Mesothelial cell of epicardium (in vitro differentiated cells): Measurements from ENCODE around the gene PHIP. TPM values are rescaled to one million over a fixed set of nuclear protein-coding genes. Genes with fewer than 3 reads are reported as not detected.
A peak's percentile ranks its signal among the peaks of the same experiment; 100 is the strongest.

Experiments used
- DNase-seq, 2 experiments: peaks; one replicate each; pipeline ENCODE4 v3.0.0; 2021; ENCODE audit warnings: low spot score in 2 of 2; ENCODE audit not compliant: unreplicated experiment in 2 of 2
- H3K27ac Mint-ChIP-seq: 2 replicates; pipeline ENCODE4 v1.8.0; 2021; ENCODE audit warnings: mixed read lengths
- H3K27me3 Mint-ChIP-seq: 2 replicates; pipeline ENCODE4 v1.8.0; 2021; ENCODE audit warnings: low read depth, mixed read lengths
- H3K36me3 Mint-ChIP-seq: 2 replicates; pipeline ENCODE4 v1.8.0; 2021; ENCODE audit warnings: mixed read lengths
- H3K4me1 Mint-ChIP-seq: 2 replicates; pipeline ENCODE4 v1.8.0; 2021; ENCODE audit warnings: mixed read lengths
- H3K4me3 Mint-ChIP-seq: 2 replicates; pipeline ENCODE4 v1.8.0; 2021; ENCODE audit warnings: mild to moderate bottlenecking, moderate library complexity, mixed read lengths
- H3K9me3 Mint-ChIP-seq: 2 replicates; pipeline ENCODE4 v1.8.0; 2021; ENCODE audit warnings: mixed read lengths
- CTCF ChIP-seq: fragments of 200-600 bp; sonication (generic); IDR thresholded peaks from one replicate; pipeline ENCODE4 v1.5.0; 2021; ENCODE audit warnings: antibody characterized with exemption; ENCODE audit not compliant: unreplicated experiment
- total RNA-seq: library from RNA; stranded (reverse); gene quantifications from 3 replicates; pipeline ENCODE4 v1.2.1, GENCODE V29; 2021

PHIP gene
- total RNA-seq, 1 donor from 2014 or later, result 46.9 TPM

GRCh38 chr6:78911218-78911940, 166.7 kb downstream of the PHIP start:
- H3K27ac Mint-ChIP-seq, result no peak overlapping the region
- H3K36me3 Mint-ChIP-seq, result peaks cover 2% of the 10 kb centered on the region
- DNase-seq, result no peak
- peaks cover 12% of the 10 kb centered on the region for H3K27me3 Mint-ChIP-seq
- peaks cover 8% of the 10 kb centered on the region for H3K9me3 Mint-ChIP-seq
- H3K4me3 Mint-ChIP-seq, result peak overlapping the region; percentile 71
- no peak for TF ChIP-seq CTCF
- peaks cover 20% of the 10 kb centered on the region for H3K4me1 Mint-ChIP-seq

GRCh38 chr6:78910591-78911171, 167.4 kb downstream of the PHIP start:
- Mint-ChIP-seq H3K9me3 (peaks cover 2% of the 10 kb centered on the region), H3K36me3 (peaks cover 2% of the 10 kb centered on the region), H3K27ac (no peak overlapping the region), H3K27me3 (peaks cover 12% of the 10 kb centered on the region), H3K4me3 (peak overlapping the region; percentile 71), H3K4me1 (peaks cover 20% of the 10 kb centered on the region)
- peak in 1 of 2 experiments; percentile 45 for DNase-seq
- no peak for TF ChIP-seq CTCF

- peaks cover 20% of the 10 kb centered on the region for H3K4me1 Mint-ChIP-seq
- no peak for DNase-seq
- peak overlapping the region; percentile 71 for H3K4me3 Mint-ChIP-seq
- H3K27ac Mint-ChIP-seq, result no peak overlapping the region
- H3K9me3 Mint-ChIP-seq, result no peaks in the 10 kb centered on the region
- H3K27me3 Mint-ChIP-seq, result peaks cover 12% of the 10 kb centered on the region
- peaks cover 4% of the 10 kb centered on the region for H3K36me3 Mint-ChIP-seq
- no peak for TF ChIP-seq CTCF
Measured at GRCh38 chr6:78910010-78910409, 168.0 kb downstream of the PHIP start.

GRCh38 chr6:78909391-78909790, 168.7 kb downstream of the PHIP start:
- H3K27ac Mint-ChIP-seq, result no peak overlapping the region
- no peak for DNase-seq
- H3K4me3 Mint-ChIP-seq, result peak overlapping the region; percentile 71
- peaks cover 4% of the 10 kb centered on the region for H3K36me3 Mint-ChIP-seq
- H3K27me3 Mint-ChIP-seq, result peaks cover 12% of the 10 kb centered on the region
- peaks cover 20% of the 10 kb centered on the region for H3K4me1 Mint-ChIP-seq
- no peak for TF ChIP-seq CTCF
- H3K9me3 Mint-ChIP-seq, result no peaks in the 10 kb centered on the region

GRCh38 chr6:78908621-78909020, 169.4 kb downstream of the PHIP start:
- peaks cover 20% of the 10 kb centered on the region for H3K4me1 Mint-ChIP-seq
- DNase-seq, result no peak
- no peaks in the 10 kb centered on the region for H3K9me3 Mint-ChIP-seq
- no peak overlapping the region for H3K27ac Mint-ChIP-seq
- TF ChIP-seq CTCF, result no peak
- H3K27me3 Mint-ChIP-seq, result peaks cover 12% of the 10 kb centered on the region
- no peak overlapping the region for H3K4me3 Mint-ChIP-seq
- peaks cover 8% of the 10 kb centered on the region for H3K36me3 Mint-ChIP-seq
